Suprapubic skin (tissue), 4 donors: Measurements from ENCODE around the gene GRAMD1A. TPM values are rescaled to one million over a fixed set of nuclear protein-coding genes. Genes with fewer than 3 reads are reported as not detected.
"Not testable (repeated sequence)": the region's sequence is repeated elsewhere in the genome, so short reads cannot be mapped to it uniquely, and the experiment has no call there.

Source experiments
- DNase-seq, 2 donors: peaks; one replicate each; pipeline ENCODE4 v3.0.0-alpha.2; 2019; ENCODE audit warnings: low spot score in 2 of 2
- H3K27ac ChIP-seq: fragments of 200-600 bp; sonication (generic); one replicate; pipeline ENCODE4 v1.5.1; 2019
- H3K27me3 ChIP-seq: fragments of 200-600 bp; sonication (generic); one replicate; pipeline ENCODE4 v1.5.1; 2019
- H3K36me3 ChIP-seq: fragments of 200-600 bp; sonication (generic); one replicate; pipeline ENCODE4 v1.5.1; 2019
- H3K4me1 ChIP-seq: fragments of 200-600 bp; sonication (generic); one replicate; pipeline ENCODE4 v1.5.1; 2019
- H3K4me3 ChIP-seq: fragments of 200-600 bp; sonication (generic); one replicate; pipeline ENCODE4 v1.5.1; 2019; ENCODE audit warnings: mild to moderate bottlenecking
- H3K9me3 ChIP-seq: fragments of 200-600 bp; sonication (generic); one replicate; pipeline ENCODE4 v1.5.1; 2019
- EP300 ChIP-seq: sonication (generic); formaldehyde crosslinking; IDR thresholded peaks from one replicate; pipeline ENCODE4 v1.6.1; 2017; ENCODE audit warnings: antibody characterized with exemption
- POLR2A ChIP-seq, 2 donors: fragments of 450-650 bp; IDR thresholded peaks; one replicate each; pipeline ENCODE4 v1.6.1; 2017; ENCODE audit warnings: antibody characterized with exemption in 2 of 2, mild to moderate bottlenecking in 2 of 2, moderate library complexity in 2 of 2
- POLR2AphosphoS5 ChIP-seq, 3 donors: sonication (generic); formaldehyde crosslinking; IDR thresholded peaks; one replicate each; pipeline ENCODE4 v1.6.1; 2017; ENCODE audit warnings: antibody characterized with exemption in 3 of 3
- WGBS: methylation state at CpG from one replicate; pipeline ENCODE4 v1.1.5; 2018; 5-methylcytosine and 5-hydroxymethylcytosine counted together
- total RNA-seq, 4 donors: library from RNA; depleted of rRNA; stranded (reverse); fragments of >200 nt; gene quantifications; one replicate each; pipeline ENCODE4 v1.1.0, GENCODE V29; 2016
- TF ChIP-seq, protein P1 (sequence below), 2 donors: fragments of 200-600 bp in 1 of 2; fragments of 450-650 bp in 1 of 2; sonication (generic) in 1 of 2; IDR thresholded peaks; one replicate each; pipeline ENCODE4 v1.5.1; 2016 to 2019; ENCODE audit warnings: antibody characterized with exemption in 2 of 2, mild to moderate bottlenecking in 1 of 2, moderate library complexity in 1 of 2

The GRAMD1A gene
- total RNA-seq, 4 donors from 2014 or later: 16.3 to 38.7 (median 20.8) TPM

DNA sequence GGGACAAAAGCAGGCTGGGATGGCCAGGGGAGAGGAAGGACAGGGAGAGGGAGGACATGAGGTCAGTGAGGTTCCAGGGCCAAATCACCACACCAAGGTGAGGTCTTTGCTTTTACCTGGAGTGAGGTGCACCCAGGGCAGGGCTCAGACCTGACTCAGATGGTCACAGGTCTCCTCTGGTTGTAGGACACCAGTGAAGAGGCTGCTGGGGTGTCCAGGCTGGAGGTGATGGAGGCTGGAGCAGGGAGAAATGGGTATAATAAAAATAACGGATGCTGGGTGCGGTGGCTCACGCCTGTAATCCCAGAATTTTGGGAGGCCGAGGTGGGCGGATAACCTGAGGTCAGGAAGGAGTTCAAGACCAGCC, 6.9 kb downstream of the GRAMD1A start:
- Histone ChIP-seq H3K9me3 (no peaks in the 10 kb centered on the region), H3K27me3 (no peaks in the 10 kb centered on the region), H3K27ac (no peak overlapping the region), H3K4me3 (no peak overlapping the region), H3K4me1 (peaks cover 21% of the 10 kb centered on the region), H3K36me3 (peaks cover 39% of the 10 kb centered on the region)
- WGBS: 88% methylated on average over 5 of the region's 5 CpGs
- TF ChIP-seq POLR2A (IDR thresholded peaks at IDR 0.05): no peak
- TF ChIP-seq POLR2AphosphoS5 (IDR thresholded peaks at IDR 0.05): no peak
- TF ChIP-seq, protein P1, sequence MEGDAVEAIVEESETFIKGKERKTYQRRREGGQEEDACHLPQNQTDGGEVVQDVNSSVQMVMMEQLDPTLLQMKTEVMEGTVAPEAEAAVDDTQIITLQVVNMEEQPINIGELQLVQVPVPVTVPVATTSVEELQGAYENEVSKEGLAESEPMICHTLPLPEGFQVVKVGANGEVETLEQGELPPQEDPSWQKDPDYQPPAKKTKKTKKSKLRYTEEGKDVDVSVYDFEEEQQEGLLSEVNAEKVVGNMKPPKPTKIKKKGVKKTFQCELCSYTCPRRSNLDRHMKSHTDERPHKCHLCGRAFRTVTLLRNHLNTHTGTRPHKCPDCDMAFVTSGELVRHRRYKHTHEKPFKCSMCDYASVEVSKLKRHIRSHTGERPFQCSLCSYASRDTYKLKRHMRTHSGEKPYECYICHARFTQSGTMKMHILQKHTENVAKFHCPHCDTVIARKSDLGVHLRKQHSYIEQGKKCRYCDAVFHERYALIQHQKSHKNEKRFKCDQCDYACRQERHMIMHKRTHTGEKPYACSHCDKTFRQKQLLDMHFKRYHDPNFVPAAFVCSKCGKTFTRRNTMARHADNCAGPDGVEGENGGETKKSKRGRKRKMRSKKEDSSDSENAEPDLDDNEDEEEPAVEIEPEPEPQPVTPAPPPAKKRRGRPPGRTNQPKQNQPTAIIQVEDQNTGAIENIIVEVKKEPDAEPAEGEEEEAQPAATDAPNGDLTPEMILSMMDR (IDR thresholded peaks at IDR 0.05): no peak
- TF ChIP-seq EP300: no peak
- DNase-seq: no peak

DNA sequence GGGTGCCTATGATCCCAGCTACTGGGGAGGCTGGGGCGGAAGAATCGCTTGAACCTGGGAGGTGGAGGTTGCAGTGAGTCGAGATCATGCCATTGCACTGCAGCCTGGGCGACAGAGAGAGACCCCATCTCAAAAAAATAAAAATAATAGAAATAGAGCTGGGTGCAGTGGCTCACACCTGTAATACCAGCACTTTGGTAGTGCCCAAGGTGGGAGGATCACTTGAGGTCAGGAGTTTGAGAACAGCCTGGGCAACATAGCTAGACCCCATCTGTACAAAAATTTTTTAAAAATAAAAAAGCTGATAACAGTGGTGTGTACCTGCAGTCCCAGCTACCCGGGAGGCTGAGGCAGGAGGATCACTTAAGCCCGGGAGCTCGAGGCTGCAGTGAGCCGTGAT, 7.3 kb downstream of the GRAMD1A start:
- H3K4me3 ChIP-seq, H3K27me3 ChIP-seq, H3K27ac ChIP-seq, H3K9me3 ChIP-seq, DNase-seq: not testable (repeated sequence)
- 94% methylated on average over 8 of the region's 8 CpGs for WGBS
- Histone ChIP-seq H3K36me3 (peaks cover 44% of the 10 kb centered on the region), H3K4me1 (peaks cover 21% of the 10 kb centered on the region)

DNA sequence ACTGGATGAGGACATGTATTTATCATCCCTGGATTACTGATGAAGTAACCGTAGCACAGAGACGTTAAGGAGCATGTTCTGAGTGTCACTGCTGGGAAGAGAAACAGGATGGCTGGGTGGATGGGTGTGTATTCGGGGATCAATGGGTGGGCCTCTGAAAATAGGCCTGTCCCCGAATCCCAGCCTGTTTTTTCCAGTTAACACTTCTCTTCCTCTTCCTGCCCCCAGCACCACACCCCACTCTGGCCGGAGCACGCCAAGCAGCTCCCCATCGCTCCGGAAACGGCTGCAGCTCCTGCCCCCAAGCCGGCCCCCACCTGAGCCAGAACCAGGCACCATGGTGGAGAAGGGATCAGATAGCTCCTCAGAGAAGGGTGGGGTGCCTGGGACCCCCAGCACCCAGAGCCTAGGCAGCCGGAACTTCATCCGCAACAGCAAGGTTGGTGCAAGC, 8.8 kb downstream of the GRAMD1A start:
- TF ChIP-seq EP300: no peak
- TF ChIP-seq, protein P1 (IDR thresholded peaks at IDR 0.05): no peak
- no peak for TF ChIP-seq POLR2AphosphoS5 (IDR thresholded peaks at IDR 0.05)
- TF ChIP-seq POLR2A (IDR thresholded peaks at IDR 0.05): no peak
- WGBS: 88% methylated on average over 12 of the region's 12 CpGs
- H3K4me3 ChIP-seq: no peak overlapping the region

DNA sequence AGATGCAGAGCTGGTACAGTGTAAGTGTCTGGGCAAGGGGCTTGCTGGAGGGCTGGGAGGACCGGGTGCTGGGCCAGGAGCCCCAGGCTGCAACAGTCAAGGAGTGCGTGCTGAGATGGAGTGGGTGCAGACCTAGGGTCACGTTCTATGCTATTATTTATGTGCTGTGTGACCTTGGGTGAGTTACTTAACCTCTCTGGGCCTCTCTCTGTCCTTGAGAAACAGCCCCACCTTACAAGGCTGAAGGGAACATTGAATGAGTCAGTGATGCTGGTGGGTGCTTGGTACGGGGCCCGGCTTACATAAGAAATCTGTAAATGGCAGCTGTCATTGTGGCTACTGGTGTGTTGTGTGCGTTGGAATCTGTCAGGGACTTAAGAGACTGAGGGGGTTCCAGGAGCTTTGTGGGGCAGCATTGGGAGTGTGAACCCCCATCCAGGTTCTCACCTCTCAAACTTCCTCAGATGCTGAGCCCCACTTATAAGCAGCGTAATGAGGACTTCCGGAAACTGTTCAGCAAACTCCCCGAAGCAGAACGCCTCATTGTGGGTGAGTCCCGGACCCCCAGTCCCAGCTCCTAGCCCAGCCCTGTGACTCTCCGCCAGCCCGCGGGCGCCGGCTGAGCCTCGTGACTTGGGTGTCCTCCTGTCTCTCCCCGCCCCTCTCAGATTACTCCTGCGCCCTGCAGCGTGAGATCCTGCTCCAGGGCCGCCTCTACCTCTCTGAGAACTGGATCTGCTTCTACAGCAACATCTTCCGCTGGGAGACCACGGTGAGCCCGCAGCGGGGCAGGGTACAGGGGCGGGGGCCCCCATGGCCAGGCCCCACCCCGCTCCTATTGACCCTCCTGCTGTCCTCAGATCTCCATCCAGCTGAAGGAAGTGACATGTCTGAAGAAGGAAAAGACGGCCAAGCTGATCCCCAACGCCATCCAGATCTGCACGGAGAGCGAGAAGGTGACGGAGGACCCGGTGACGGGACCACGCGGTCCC, 9.6 kb downstream of the GRAMD1A start:
- Histone ChIP-seq H3K9me3 (no peaks in the 10 kb centered on the region), H3K27ac (peak overlapping the region; percentile 6), H3K4me3 (no peak overlapping the region), H3K36me3 (peaks cover 54% of the 10 kb centered on the region), H3K27me3 (no peaks in the 10 kb centered on the region), H3K4me1 (peaks cover 14% of the 10 kb centered on the region)
- TF ChIP-seq POLR2AphosphoS5 (IDR thresholded peaks at IDR 0.05) (no peak), EP300 (no peak), POLR2A (IDR thresholded peaks at IDR 0.05) (no peak)
- TF ChIP-seq, protein P1 (IDR thresholded peaks at IDR 0.05): no peak
- WGBS: 93% methylated on average over 33 of the region's 36 CpGs
- DNase-seq: no peak

More for the DNA sequence above, 8.8 kb downstream of the GRAMD1A start:
- peaks cover 46% of the 10 kb centered on the region for H3K36me3 ChIP-seq
- H3K9me3 ChIP-seq: no peaks in the 10 kb centered on the region
- no peaks in the 10 kb centered on the region for H3K27me3 ChIP-seq
- no peak for DNase-seq
- no peak overlapping the region for H3K27ac ChIP-seq
- peaks cover 22% of the 10 kb centered on the region for H3K4me1 ChIP-seq

DNA sequence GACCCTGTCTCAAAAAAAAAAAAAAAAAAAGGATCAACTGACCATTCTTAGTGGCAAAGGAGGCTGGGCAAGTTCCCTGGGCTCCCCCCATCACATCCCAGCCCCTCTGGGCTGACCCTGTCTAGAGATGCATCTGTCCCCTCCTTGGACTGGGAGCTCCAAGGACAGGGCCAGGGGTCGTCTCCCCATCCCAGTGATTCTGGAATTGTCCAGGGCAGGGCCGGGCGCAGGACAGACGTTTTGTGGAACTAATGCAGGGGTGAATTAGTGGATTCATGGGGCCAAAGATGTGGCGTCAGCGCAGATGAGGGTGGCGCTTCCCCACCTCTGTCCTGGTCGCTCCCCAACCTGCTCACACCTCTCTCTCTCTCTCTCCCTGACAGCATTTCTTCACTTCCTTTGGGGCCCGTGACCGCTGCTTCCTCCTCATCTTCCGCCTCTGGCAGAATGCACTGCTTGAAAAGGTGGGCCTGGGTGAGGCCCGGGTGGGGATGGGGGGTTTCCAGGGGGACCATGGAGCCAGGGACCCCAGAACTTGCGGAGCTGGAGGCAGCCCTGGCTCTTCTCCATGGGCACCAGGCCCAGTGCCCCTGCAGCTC, 11.1 kb downstream of the GRAMD1A start:
- H3K27me3 ChIP-seq: no peaks in the 10 kb centered on the region
- peaks cover 58% of the 10 kb centered on the region for H3K36me3 ChIP-seq
- no peak for DNase-seq
- H3K9me3 ChIP-seq: no peaks in the 10 kb centered on the region
- no peak overlapping the region for H3K27ac ChIP-seq
- WGBS: 77% methylated on average over 9 of the region's 13 CpGs
- no peak overlapping the region for H3K4me3 ChIP-seq
- TF ChIP-seq POLR2A (IDR thresholded peaks at IDR 0.05) (no peak), EP300 (no peak), POLR2AphosphoS5 (IDR thresholded peaks at IDR 0.05) (no peak)
- TF ChIP-seq, protein P1 (IDR thresholded peaks at IDR 0.05): no peak
- H3K4me1 ChIP-seq: peaks cover 14% of the 10 kb centered on the region
